Glomerular endothelial cell (primary cell): Measurements from ENCODE around the gene ADAM20. TPM values are rescaled to one million over a fixed set of nuclear protein-coding genes. Genes with fewer than 3 reads are reported as not detected.

Source experiments
- total RNA-seq: library from RNA; depleted of rRNA; stranded (reverse); fragments of >200 nt; gene quantifications from 2 replicates; pipeline ENCODE4 v1.2.3, GENCODE V29; 2015

ADAM20 gene
- total RNA-seq, 1 donor from 2014 or later = 0.47 TPM

Other genes with a start within 250 kb of the ADAM20 start
- gene COX16, start 175.3 kb downstream of the ADAM20 start, total RNA-seq = 30.4 and 34.0 TPM in 2 replicates
- gene SYNJ2BP, start 117.9 kb downstream of the ADAM20 start, total RNA-seq = 23.5 and 24.7 TPM in 2 replicates
- 0.12 and 0.19 TPM in 2 replicates for gene ADAM21, start 82.8 kb downstream of the ADAM20 start, total RNA-seq
- 24.0 and 26.8 TPM in 2 replicates for gene MED6, start 65.7 kb upstream of the ADAM20 start, total RNA-seq
- gene TTC9, start 106.9 kb upstream of the ADAM20 start, total RNA-seq = 0.76 and 4.3 TPM in 2 replicates